Middle frontal gyrus (tissue), 1 donor: ENCODE data around the gene COG3.

Source experiments
- DNase-seq: peaks from one replicate; pipeline ENCODE4 v3.0.0-alpha.2; 2015; ENCODE audit warnings: low spot score; ENCODE audit errors: extremely low spot score

The COG3 gene

GRCh38 chr13:45447050-45447661 lies 17.6 kb upstream of the COG3 start:
- no peak for DNase-seq

- DNase-seq = no peak
Measured at GRCh38 chr13:45448965-45449559, 15.7 kb upstream of the COG3 start.

GRCh38 chr13:45451282-45451681 lies 13.5 kb upstream of the COG3 start:
- DNase-seq = no peak

- no peak for DNase-seq
Measured at GRCh38 chr13:45454204-45454603, 10.5 kb upstream of the COG3 start.

- DNase-seq = no peak
Measured at GRCh38 chr13:45456196-45456972, 8.4 kb upstream of the COG3 start.

GRCh38 chr13:45464141-45464686 lies 525 bp upstream of the COG3 start:
- no peak for DNase-seq

- no peak for DNase-seq
Measured at GRCh38 chr13:45466359-45466758, 1.6 kb downstream of the COG3 start.

GRCh38 chr13:45468635-45469034 lies 3.9 kb downstream of the COG3 start:
- DNase-seq = no peak

GRCh38 chr13:45472171-45472705 lies 7.5 kb downstream of the COG3 start:
- no peak for DNase-seq

- DNase-seq = no peak
Measured at GRCh38 chr13:45473627-45474026, 8.9 kb downstream of the COG3 start.

GRCh38 chr13:45474584-45475454 lies 10.1 kb downstream of the COG3 start:
- DNase-seq = no peak

- no peak for DNase-seq
Measured at GRCh38 chr13:45479661-45480060, 14.9 kb downstream of the COG3 start.

GRCh38 chr13:45481688-45482087 lies 16.9 kb downstream of the COG3 start:
- DNase-seq = no peak

- DNase-seq = no peak
Measured at GRCh38 chr13:45482571-45483173, 17.9 kb downstream of the COG3 start.

GRCh38 chr13:45487604-45488003 lies 22.9 kb downstream of the COG3 start:
- no peak for DNase-seq

GRCh38 chr13:45490068-45490467 lies 25.3 kb downstream of the COG3 start:
- DNase-seq = no peak

- DNase-seq = no peak
Measured at GRCh38 chr13:45492538-45492937, 27.8 kb downstream of the COG3 start.

- no peak for DNase-seq
Measured at GRCh38 chr13:45496942-45497341, 32.2 kb downstream of the COG3 start.

- no peak for DNase-seq
Measured at GRCh38 chr13:45500492-45501174, 35.9 kb downstream of the COG3 start.

- DNase-seq = no peak
Measured at GRCh38 chr13:45501175-45501526, 36.4 kb downstream of the COG3 start.
